MCF 10A (cell line): ENCODE measurements around the gene ZNF740. TPM values are rescaled to one million over a fixed set of nuclear protein-coding genes. Genes with fewer than 3 reads are reported as not detected.

ENCODE experiments used
- Bru-seq: library from RNA; stranded (reverse); fragments of 400-500 nt; gene quantifications from one replicate; lab custom pipeline; 2021; lab: Mats Ljungman, UMichigan
- BruChase-seq, 2 experiments: library from RNA; stranded (reverse); fragments of 400-500 nt; gene quantifications; one replicate each; lab custom pipeline; 2021; lab: Mats Ljungman, UMichigan
- BruUV-seq: library from RNA; stranded (reverse); fragments of 400-500 nt; replicated peaks from 2 replicates; lab custom pipeline; 2021; lab: Mats Ljungman, UMichigan
- CTCF ChIA-PET: fragments of 300-600 bp; sonication (Branson Sonifier 250); formaldehyde crosslinking; extraction: SDS; loops from one replicate; lab custom pipeline; 2021; ENCODE audit warnings: antibody characterized with exemption, inconsistent platforms; lab: Yijun Ruan, JAX
- POLR2A ChIA-PET: fragments of 300-600, 350-650 bp; sonication (Branson Sonifier 250); formaldehyde crosslinking; extraction: SDS; loops from one replicate; lab custom pipeline; 2020; ENCODE audit warnings: antibody characterized with exemption, inconsistent platforms; lab: Yijun Ruan, JAX
- DNase-seq: peaks from one replicate; pipeline ENCODE4 v3.0.0-alpha.2; 2018; ENCODE audit not compliant: unreplicated experiment
- H3K27ac Mint-ChIP-seq: one replicate; pipeline ENCODE4 v1.8.0; 2022; ENCODE audit warnings: mild to moderate bottlenecking, low read depth, mixed read lengths; ENCODE audit not compliant: unreplicated experiment
- H3K27me3 Mint-ChIP-seq: one replicate; pipeline ENCODE4 v1.8.0; 2022; ENCODE audit warnings: mixed read lengths; ENCODE audit not compliant: insufficient read depth, unreplicated experiment
- H3K36me3 Mint-ChIP-seq: one replicate; pipeline ENCODE4 v1.8.0; 2022; ENCODE audit warnings: mild to moderate bottlenecking, moderate library complexity, mixed read lengths; ENCODE audit not compliant: insufficient read depth, unreplicated experiment
- H3K4me1 Mint-ChIP-seq: one replicate; pipeline ENCODE4 v1.8.0; 2022; ENCODE audit warnings: mixed read lengths; ENCODE audit not compliant: insufficient read depth, unreplicated experiment
- H3K4me3 Mint-ChIP-seq: one replicate; pipeline ENCODE4 v1.8.0; 2022; ENCODE audit warnings: mild to moderate bottlenecking, moderate library complexity, mixed read lengths; ENCODE audit not compliant: unreplicated experiment
- H3K9me3 Mint-ChIP-seq: one replicate; pipeline ENCODE4 v1.8.0; 2022; ENCODE audit warnings: mixed read lengths; ENCODE audit not compliant: unreplicated experiment
- intact Hi-C: fragments of 100-400 bp; cut with micrococcal nuclease; formaldehyde crosslinking; loops from 2 replicates; pipeline ENCODE4 v1.14.1; 2022
- long read RNA-seq: library from polyadenylated mRNA; stranded (forward); transcript quantifications from one replicate; pipeline ENCODE4 v2.0.0, GENCODE V29; 2022
- total RNA-seq: library from RNA; stranded (reverse); gene quantifications from 2 replicates; pipeline ENCODE4 v1.2.3, GENCODE V29; 2022
- TF ChIP-seq, protein P1 (sequence below): fragments of 200-600 bp; IDR thresholded peaks from one replicate; pipeline ENCODE4 v1.8.0; 2022; ENCODE audit warnings: antibody characterized with exemption, mild to moderate bottlenecking; ENCODE audit not compliant: unreplicated experiment

ZNF740 gene, protein sequence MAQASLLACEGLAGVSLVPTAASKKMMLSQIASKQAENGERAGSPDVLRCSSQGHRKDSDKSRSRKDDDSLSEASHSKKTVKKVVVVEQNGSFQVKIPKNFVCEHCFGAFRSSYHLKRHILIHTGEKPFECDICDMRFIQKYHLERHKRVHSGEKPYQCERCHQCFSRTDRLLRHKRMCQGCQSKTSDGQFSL
- total RNA-seq (34.9 and 36.2 TPM in 2 replicates), Bru-seq, nascent RNA (percentile 80 among the genes with signal in this experiment), BruChase-seq, experiment 1, labeled RNA remaining after a 6-hour chase (percentile 75 among the genes with signal in this experiment), BruChase-seq, experiment 2, labeled RNA remaining after a 2-hour chase (percentile 86 among the genes with signal in this experiment)
- long read RNA-seq, full-length matches to known transcripts, result 3 of 7 reads
- long read RNA-seq, partial matches to known transcripts, result 0 of 7 reads
- long read RNA-seq, other reads (novel, unspliced or antisense), result 4 of 7 reads

DNA sequence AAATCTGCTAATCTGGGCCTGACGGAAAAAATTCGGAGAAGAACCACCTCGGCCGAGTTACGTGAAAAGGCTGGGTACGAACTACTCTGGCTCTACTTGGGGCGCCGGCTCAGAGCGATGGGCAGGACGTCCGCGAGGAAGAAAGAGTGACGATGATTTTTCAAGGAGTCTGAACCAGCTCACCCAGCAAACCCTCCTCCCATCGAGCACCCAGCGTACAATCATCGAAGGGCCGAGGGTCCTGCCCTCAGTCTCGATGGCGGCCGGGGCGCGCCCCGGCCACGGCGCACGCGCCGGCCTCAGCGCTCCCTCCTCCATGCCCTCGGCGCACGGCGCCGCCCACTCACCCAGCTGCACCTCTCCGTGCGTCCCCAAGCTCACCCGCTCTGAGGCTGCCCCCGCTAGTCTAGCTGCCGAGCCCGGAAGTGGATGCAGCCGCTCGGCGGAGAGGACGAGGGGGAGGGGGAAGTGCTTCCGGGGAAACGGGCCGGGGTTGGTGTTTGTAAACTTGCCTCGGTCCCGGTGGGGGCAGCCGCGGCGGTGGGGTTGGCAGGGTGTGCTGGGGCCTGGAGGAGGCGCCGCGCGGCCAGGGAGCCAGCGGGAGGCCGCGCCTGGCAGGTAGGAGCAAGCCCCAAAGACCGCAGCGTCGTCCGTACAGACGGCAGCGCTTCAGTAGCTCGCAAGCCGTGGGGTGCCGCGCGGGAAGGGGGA lies at the start of gene ZNF740, which contains the start of gene CSAD:
TSS of gene ZNF740 (plus strand) at position 503 of the 711 bp plus-strand sequence. CDS start 1,262 bp downstream, outside the sequence.
TSS of gene CSAD (minus strand) at position 706 of the 711 bp plus-strand sequence. CDS start 7,455 bp downstream, outside the sequence.
- no peaks in the 10 kb centered on the region for H3K9me3 Mint-ChIP-seq
- CTCF ChIA-PET, result interaction anchor here (1.1 to 3.0 kb wide), 3 partner anchors 19 to 165 kb away, joined by 3 to 13 read pairs (median 6); no protein-coding TSS in a partner anchor
- H3K27ac Mint-ChIP-seq, result peak within 1 kb of the TSS; percentile 94
- H3K27me3 Mint-ChIP-seq, result no peaks in the 10 kb centered on the region
- BruUV-seq, result no TSS peak
- H3K4me3 Mint-ChIP-seq, result peak within 1 kb of the TSS; percentile 95
- peak; percentile 96 for DNase-seq
- H3K36me3 Mint-ChIP-seq, result peaks cover 48% of the 10 kb centered on the region
- TF ChIP-seq, protein P1, sequence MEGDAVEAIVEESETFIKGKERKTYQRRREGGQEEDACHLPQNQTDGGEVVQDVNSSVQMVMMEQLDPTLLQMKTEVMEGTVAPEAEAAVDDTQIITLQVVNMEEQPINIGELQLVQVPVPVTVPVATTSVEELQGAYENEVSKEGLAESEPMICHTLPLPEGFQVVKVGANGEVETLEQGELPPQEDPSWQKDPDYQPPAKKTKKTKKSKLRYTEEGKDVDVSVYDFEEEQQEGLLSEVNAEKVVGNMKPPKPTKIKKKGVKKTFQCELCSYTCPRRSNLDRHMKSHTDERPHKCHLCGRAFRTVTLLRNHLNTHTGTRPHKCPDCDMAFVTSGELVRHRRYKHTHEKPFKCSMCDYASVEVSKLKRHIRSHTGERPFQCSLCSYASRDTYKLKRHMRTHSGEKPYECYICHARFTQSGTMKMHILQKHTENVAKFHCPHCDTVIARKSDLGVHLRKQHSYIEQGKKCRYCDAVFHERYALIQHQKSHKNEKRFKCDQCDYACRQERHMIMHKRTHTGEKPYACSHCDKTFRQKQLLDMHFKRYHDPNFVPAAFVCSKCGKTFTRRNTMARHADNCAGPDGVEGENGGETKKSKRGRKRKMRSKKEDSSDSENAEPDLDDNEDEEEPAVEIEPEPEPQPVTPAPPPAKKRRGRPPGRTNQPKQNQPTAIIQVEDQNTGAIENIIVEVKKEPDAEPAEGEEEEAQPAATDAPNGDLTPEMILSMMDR, result no peak
- intact Hi-C loops, result no loop called here
- peaks cover 29% of the 10 kb centered on the region for H3K4me1 Mint-ChIP-seq
- POLR2A ChIA-PET, result interaction anchor here (0.6 to 3.2 kb wide), 27 partner anchors 10 to 321 kb away, joined by 3 to 21 read pairs (median 5); partner anchors contain the start of genes AAAS, EIF4B, ESPL1 and MYG1

DNA sequence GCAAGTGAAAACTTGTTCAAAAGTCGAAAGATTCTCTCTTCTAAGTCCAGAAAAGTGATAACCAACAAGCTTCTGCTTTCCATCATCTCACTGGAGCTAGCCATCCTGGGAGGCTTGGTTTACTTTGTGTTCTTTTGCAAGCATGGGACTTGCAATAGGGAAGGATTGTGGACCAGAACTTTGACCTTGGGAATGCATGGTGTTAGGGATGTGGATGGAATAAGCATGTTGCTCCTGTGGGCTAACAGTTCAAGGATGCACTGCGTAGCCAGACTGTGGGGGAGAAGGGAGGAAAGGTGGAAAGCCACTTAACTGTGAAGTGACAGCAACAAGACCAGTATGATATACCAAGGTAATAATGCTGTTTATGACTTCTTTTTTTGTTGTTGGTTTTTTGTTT lies 48.7 kb upstream of the ZNF740 start:
- ChIA-PET CTCF (interaction anchor here (1.2 kb wide), 1 partner anchor 27 kb away, joined by 4 read pairs; no protein-coding TSS in a partner anchor), POLR2A (interaction anchor here (0.6 kb wide), 1 partner anchor 11 kb away, joined by 3 read pairs; no protein-coding TSS in a partner anchor)
- Mint-ChIP-seq H3K9me3 (no peaks in the 10 kb centered on the region), H3K27ac (no peak overlapping the region), H3K4me3 (no peak overlapping the region), H3K36me3 (no peaks in the 10 kb centered on the region), H3K27me3 (peaks cover 36% of the 10 kb centered on the region), H3K4me1 (no peaks in the 10 kb centered on the region)
- no TSS peak for BruUV-seq
- TF ChIP-seq, protein P1, result no peak
- intact Hi-C loops, result no loop called here
- DNase-seq, result no peak

DNA sequence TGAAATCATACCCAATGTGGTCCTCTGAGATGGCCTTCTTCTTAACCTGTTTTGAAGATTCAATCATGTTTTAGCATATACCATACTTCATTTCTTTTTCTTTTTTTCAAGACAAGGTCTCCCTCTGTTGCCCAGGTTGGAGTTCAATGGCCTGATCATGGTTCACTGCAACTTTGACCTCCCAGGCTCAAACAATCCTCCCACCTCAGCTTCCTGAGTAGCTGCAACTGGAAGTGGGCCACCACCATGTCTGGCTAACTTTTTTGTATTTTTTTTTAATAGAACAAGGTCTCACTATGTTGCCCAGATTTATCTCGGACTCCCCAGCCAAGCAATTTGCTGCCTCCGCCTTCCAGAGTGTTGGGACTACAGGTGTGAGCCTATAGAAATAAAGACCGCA lies 46.8 kb upstream of the ZNF740 start:
- BruUV-seq, result no TSS peak
- POLR2A ChIA-PET, result no interaction called here

More for the DNA sequence above, 46.8 kb upstream of the ZNF740 start:
- H3K27me3 Mint-ChIP-seq, result peaks cover 17% of the 10 kb centered on the region
- intact Hi-C loops, result no loop called here
- no peaks in the 10 kb centered on the region for H3K4me1 Mint-ChIP-seq
- CTCF ChIA-PET, result no interaction called here
- no peak overlapping the region for H3K27ac Mint-ChIP-seq
- no peak for DNase-seq
- no peak overlapping the region for H3K4me3 Mint-ChIP-seq
- no peaks in the 10 kb centered on the region for H3K9me3 Mint-ChIP-seq
- no peaks in the 10 kb centered on the region for H3K36me3 Mint-ChIP-seq
- TF ChIP-seq, protein P1, result no peak
